ENCODE measurements around the gene NAA10. TPM values are rescaled to one million over a fixed set of nuclear protein-coding genes. Genes with fewer than 3 reads are reported as not detected.

NAA10 gene
- total RNA-seq, 1 experiment from 2014 or later = 246 TPM

DNA sequence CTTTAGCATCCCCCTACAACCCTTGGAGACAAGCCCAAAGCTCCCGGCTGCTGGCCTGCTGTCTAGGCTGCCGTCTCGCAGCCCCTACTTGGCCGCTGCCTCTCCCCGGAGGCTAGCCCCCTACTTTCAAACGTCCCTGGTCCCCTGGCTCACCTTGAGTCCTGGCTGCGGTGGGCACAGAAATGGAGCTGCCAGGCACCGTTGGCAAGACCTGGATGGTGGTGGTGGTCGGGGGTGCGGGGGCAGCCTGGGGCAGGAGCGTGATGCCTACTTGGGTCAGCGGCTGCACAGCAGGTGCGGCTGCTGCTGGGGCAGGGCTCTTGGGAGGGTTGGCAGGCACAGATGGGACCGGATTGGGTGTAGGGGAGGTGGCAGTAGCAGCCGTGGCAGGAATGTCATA, 24.8 kb upstream of the NAA10 start:
- TF ChIP-seq CTCF (IDR thresholded peaks at IDR 0.05) (no peak), SIN3A (IDR thresholded peaks at IDR 0.05; ENCODE audit: borderline replicate concordance, insufficient read depth, low read depth, low read length) (no peak)
- intact Hi-C loops (cut with micrococcal nuclease; ENCODE audit: unreplicated experiment) = no loop called here

GRCh38 chrX:153958605-153959004, 23.8 kb upstream of the NAA10 start:
- H3K4me1 ChIP-seq (ENCODE audit: control insufficient read depth, insufficient read depth, low read length) = no peaks in the 10 kb centered on the region
- TF ChIP-seq POLR2AphosphoS5 (IDR thresholded peaks at IDR 0.05; ENCODE audit: low read depth, low read length) (no peak), CTCF (IDR thresholded peaks at IDR 0.05) (no peak), TCF7L2 (IDR thresholded peaks at IDR 0.05; ENCODE audit: low read depth, low read length) (no peak), SIN3A (IDR thresholded peaks at IDR 0.05; ENCODE audit: borderline replicate concordance, insufficient read depth, low read depth, low read length) (no peak)
- TF ChIP-seq, protein P1, sequence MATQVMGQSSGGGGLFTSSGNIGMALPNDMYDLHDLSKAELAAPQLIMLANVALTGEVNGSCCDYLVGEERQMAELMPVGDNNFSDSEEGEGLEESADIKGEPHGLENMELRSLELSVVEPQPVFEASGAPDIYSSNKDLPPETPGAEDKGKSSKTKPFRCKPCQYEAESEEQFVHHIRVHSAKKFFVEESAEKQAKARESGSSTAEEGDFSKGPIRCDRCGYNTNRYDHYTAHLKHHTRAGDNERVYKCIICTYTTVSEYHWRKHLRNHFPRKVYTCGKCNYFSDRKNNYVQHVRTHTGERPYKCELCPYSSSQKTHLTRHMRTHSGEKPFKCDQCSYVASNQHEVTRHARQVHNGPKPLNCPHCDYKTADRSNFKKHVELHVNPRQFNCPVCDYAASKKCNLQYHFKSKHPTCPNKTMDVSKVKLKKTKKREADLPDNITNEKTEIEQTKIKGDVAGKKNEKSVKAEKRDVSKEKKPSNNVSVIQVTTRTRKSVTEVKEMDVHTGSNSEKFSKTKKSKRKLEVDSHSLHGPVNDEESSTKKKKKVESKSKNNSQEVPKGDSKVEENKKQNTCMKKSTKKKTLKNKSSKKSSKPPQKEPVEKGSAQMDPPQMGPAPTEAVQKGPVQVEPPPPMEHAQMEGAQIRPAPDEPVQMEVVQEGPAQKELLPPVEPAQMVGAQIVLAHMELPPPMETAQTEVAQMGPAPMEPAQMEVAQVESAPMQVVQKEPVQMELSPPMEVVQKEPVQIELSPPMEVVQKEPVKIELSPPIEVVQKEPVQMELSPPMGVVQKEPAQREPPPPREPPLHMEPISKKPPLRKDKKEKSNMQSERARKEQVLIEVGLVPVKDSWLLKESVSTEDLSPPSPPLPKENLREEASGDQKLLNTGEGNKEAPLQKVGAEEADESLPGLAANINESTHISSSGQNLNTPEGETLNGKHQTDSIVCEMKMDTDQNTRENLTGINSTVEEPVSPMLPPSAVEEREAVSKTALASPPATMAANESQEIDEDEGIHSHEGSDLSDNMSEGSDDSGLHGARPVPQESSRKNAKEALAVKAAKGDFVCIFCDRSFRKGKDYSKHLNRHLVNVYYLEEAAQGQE (IDR thresholded peaks at IDR 0.05; ENCODE audit: insufficient read depth in 1 of 2, low read depth in 2 of 2, low read length in 1 of 2) = no peak
- H3K27me3 ChIP-seq (ENCODE audit: control insufficient read depth, insufficient read depth, low read length) = no peaks in the 10 kb centered on the region
- no peak for DNase-seq (ENCODE audit: low read depth, low spot score)
- peaks cover 10% of the 10 kb centered on the region for H3K36me3 ChIP-seq (ENCODE audit: control insufficient read depth, insufficient read depth, low read length)
- no TSS peak for BruUV-seq (replicated peaks)
- ChIA-PET POLR2A (no interaction called here), CTCF (no interaction called here)
- in situ Hi-C loops (cut with HindIII; ENCODE audit: low pct_unique_long_range_greater_than_20kb, low sequenced_read_pairs) (no loop called here), intact Hi-C loops (cut with micrococcal nuclease; ENCODE audit: unreplicated experiment) (no loop called here)
- H3K9me3 ChIP-seq (ENCODE audit: control insufficient read depth, insufficient read depth, low read depth, low read length) = no peaks in the 10 kb centered on the region
- ATAC-seq = no peak
- H3K27ac ChIP-seq (ENCODE audit: low read length) = no peak overlapping the region
- H3K4me3 ChIP-seq (ENCODE audit: low read depth in 2 of 2, low read length in 2 of 2) = no peak overlapping the region

More for the DNA sequence above, 24.8 kb upstream of the NAA10 start:
- Histone ChIP-seq H3K27ac (ENCODE audit: low read length) (no peak overlapping the region), H3K4me3 (ENCODE audit: low read depth in 2 of 2, low read length in 2 of 2) (no peak overlapping the region), H3K27me3 (ENCODE audit: control insufficient read depth, insufficient read depth, low read length) (no peaks in the 10 kb centered on the region), H3K4me1 (ENCODE audit: control insufficient read depth, insufficient read depth, low read length) (no peaks in the 10 kb centered on the region), H3K9me3 (ENCODE audit: control insufficient read depth, insufficient read depth, low read depth, low read length) (no peaks in the 10 kb centered on the region), H3K36me3 (ENCODE audit: control insufficient read depth, insufficient read depth, low read length) (peaks cover 10% of the 10 kb centered on the region)
- ChIA-PET CTCF (no interaction called here), POLR2A (no interaction called here)
- no peak for DNase-seq (ENCODE audit: low read depth, low spot score)
- in situ Hi-C loops (cut with HindIII; ENCODE audit: low pct_unique_long_range_greater_than_20kb, low sequenced_read_pairs) = no loop called here
- BruUV-seq (replicated peaks) = no TSS peak
- no peak for ATAC-seq

Measured in Panc1 (cell line).